ENCODE results near the gene ARID3B. TPM values are rescaled to one million over a fixed set of nuclear protein-coding genes. Genes with fewer than 3 reads are reported as not detected.

The ARID3B gene
- total RNA-seq, 1 experiment from 2014 or later = 8.1 TPM

Other genes with a start within 250 kb of the ARID3B start
- gene CYP11A1, start 173.6 kb upstream of the ARID3B start, total RNA-seq (2021; ENCODE audit: unreplicated experiment) = 0.57 TPM
- gene SEMA7A, start 107.3 kb upstream of the ARID3B start, total RNA-seq (2021; ENCODE audit: unreplicated experiment) = 13.8 TPM
- 65.3 TPM for gene UBL7, start 80.1 kb upstream of the ARID3B start, total RNA-seq (2021; ENCODE audit: unreplicated experiment)
- gene CLK3, start 74.6 kb downstream of the ARID3B start, total RNA-seq (2021; ENCODE audit: unreplicated experiment) = 79.3 TPM
- 45.1 TPM for gene EDC3, start 154.8 kb downstream of the ARID3B start, total RNA-seq (2021; ENCODE audit: unreplicated experiment)
- 1.5 TPM for gene CYP1A1, start 184.3 kb downstream of the ARID3B start, total RNA-seq (2021; ENCODE audit: unreplicated experiment)
- gene CYP1A2, start 207.6 kb downstream of the ARID3B start, total RNA-seq (2021; ENCODE audit: unreplicated experiment) = not detected
- gene CSK, start 240.9 kb downstream of the ARID3B start, total RNA-seq (2021; ENCODE audit: unreplicated experiment) = 72.2 TPM